ENCODE data around the gene ABI3.

- no peak for TF ChIP-seq EZH2phosphoT487 (IDR thresholded peaks at IDR 0.05; ENCODE audit: low read length)
- no peak for TF ChIP-seq CTCF (IDR thresholded peaks at IDR 0.05; ENCODE audit: low read length)
Measured at GRCh38 chr17:49247944-49248343, 37.4 kb downstream of the ABI3 start.
